ACHN (cell line): Measurements from ENCODE around the gene GNAL.

Source experiments
- DNase-seq: peaks from one replicate; pipeline ENCODE4 v3.0.0-alpha.2; 2015
- in situ Hi-C: cut with HindIII; loops from 2 replicates; pipeline ENCODE4 v1.10.0; 2017; ENCODE audit warnings: low sequenced_read_pairs, low pct_ligation_motif_present, low pct_unique_long_range_greater_than_20kb

Gene GNAL

DNA sequence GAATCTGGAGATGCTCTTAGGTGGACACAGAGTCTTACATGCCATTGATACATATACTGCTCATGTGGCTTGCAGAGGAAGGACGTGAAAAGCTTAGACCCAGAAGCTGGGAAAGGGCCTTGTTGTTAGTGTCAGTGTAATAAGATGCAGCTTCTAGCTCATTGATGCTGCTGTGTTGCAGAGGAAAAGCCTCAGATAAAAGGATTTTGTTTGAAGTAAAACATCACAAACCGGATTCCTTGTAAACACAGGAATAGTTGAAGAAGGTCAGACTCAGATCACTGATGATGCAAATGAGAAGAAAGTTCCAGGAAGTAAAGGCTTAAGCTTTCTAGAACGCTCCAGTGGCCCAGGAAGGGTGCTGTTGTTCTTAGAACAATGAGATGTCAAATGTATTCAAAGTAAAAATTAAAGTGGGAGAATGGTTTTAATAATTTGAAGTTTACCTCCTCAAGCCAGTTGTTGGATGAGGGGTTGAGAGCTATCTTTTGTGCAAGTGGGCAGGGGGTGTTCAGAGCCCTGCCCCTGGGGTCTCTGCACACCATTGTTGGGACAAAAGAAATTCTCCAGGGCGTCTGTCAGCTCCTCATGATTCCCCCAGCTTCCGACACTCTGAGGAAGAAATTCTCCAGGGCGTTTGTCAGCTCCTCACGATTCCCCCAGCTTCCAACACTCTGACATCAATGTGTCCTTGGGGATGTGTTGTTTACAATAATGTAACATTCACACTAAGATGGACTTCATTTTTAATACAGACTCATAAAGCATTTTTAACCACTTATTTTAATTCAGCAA lies 100.8 kb downstream of the GNAL start:
- DNase-seq = no peak
- in situ Hi-C loops = no loop called here

DNA sequence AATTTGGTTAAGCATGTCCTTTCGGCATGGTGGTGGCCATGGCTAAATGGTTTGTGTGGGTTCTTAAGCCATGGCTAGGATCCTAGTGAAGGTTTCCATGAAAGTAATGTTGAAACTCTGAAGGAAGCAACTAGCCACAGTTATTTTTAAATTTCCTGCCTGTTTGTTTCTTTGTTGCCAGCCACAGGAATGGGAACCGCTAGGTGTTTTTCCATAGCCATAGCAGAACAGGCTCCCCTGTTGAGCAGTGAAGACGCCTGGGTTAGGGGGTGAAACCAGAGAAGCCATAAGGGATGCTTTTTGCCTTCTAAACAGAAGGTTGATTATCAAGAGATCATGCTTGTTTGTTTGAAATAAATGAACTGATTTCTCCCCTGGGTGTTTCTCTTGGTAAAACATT lies 102.1 kb downstream of the GNAL start:
- no peak for DNase-seq
- in situ Hi-C loops = no loop called here

DNA sequence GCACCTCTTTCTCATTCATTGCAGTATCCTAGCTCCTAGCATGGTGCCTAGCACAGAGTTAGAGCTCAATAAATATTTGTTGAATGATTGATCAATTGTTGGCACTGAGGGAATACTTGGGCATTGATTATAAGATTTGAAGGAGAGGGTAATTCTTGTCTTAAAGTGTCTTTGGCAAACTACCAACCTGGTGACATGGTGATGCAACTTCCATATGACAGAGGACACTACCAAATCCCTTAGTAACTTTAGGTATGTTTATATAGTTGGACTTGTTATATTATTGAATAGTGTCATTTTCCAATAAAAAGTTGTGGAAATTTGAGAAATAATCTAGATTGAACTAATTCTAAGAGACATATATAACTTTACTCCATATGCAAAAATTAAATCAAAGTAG lies 103.6 kb downstream of the GNAL start:
- no peak for DNase-seq
- in situ Hi-C loops = no loop called here

DNA sequence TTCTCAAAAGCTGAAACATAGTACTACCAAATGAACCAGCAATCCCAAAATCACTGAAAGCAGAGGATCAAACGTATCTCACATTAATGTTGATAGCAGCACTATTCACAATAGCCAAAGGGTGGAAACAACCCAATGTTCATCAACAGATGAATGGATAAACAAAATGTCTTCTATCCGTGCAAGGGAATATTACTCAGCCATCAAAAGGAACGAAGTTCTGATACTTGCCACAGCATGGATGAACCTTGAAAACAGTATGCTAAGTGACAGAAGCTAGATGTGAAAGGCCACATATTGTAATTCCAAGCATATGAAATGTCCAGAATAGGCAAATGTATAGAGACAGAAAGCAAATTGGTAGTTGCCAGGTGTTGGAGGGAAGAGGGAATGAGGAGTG lies 105.1 kb downstream of the GNAL start:
- in situ Hi-C loops = no loop called here
- no peak for DNase-seq

- in situ Hi-C loops = no loop called here
These were observed 106.9 kb downstream of the GNAL start for GRCh38 chr18:11795916-11796315.

DNA sequence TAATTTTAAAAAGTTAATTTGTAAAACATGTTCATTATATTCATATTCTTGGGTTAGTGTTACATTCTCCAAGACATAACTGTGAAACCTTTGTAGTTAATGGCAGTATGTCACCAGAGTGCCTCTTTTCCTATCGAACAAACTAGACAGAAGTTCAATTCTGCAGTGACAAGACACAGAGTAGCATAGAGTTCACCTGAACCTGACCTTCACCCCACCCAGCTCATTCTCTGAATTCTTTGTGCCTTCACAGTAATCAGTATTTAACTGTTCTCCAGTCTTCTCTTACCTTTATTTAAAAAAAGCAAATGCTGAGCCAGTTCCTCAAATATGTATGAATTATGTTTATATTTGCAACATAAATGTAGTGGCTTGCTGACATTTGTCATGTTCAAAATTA lies 109.2 kb downstream of the GNAL start:
- DNase-seq = no peak
- in situ Hi-C loops = no loop called here

More at GRCh38 chr18:11795916-11796315, 106.9 kb downstream of the GNAL start:
- no peak for DNase-seq

DNA sequence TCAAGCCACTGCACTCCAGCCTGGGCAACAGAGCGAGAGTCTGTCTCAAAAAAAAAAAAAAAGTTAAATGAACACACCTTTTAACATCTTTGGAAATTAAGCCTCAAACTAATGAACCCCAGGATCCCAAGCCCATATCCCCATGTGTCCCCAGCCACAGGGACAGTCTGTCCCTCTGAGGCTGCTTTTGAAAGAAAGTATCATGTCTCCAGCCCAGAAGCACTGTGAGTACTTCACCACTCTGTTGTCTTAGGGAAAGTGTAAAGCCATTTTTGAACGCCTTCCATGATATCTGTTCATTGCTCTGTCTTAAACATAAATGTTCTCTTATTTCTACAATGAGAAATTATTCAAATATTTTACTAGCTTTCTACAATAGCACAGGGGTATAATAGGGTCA lies 110.0 kb downstream of the GNAL start:
- DNase-seq = no peak
- in situ Hi-C loops = no loop called here

GRCh38 chr18:11800566-11801334 lies 111.7 kb downstream of the GNAL start:
- DNase-seq = no peak
- in situ Hi-C loops = no loop called here

GRCh38 chr18:11801573-11801972 lies 112.5 kb downstream of the GNAL start:
- DNase-seq = no peak
- in situ Hi-C loops = no loop called here

- in situ Hi-C loops = no loop called here
These were observed 113.1 kb downstream of the GNAL start for GRCh38 chr18:11802158-11802557.

DNA sequence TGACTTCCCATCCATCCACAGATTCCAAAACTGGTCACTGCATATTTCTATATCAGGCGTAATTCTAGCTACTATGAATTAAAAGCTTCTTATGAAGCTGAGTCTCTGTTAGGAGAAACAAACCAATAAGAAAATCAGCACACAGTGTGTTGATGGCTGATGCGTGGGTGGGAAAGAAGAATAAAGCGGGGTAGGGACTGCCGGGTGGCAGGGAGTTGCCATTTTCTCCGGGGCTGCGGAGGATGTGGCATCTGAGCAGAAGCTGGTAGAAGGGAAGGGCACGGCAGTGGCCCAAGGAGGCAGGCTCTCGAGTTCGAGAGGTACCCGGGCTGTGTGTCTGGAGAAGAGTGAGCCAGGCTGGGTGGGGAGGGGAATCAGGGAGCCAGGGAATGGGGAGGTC lies 113.5 kb downstream of the GNAL start:
- in situ Hi-C loops = no loop called here
- DNase-seq = no peak

More at GRCh38 chr18:11802158-11802557, 113.1 kb downstream of the GNAL start:
- no peak for DNase-seq

DNA sequence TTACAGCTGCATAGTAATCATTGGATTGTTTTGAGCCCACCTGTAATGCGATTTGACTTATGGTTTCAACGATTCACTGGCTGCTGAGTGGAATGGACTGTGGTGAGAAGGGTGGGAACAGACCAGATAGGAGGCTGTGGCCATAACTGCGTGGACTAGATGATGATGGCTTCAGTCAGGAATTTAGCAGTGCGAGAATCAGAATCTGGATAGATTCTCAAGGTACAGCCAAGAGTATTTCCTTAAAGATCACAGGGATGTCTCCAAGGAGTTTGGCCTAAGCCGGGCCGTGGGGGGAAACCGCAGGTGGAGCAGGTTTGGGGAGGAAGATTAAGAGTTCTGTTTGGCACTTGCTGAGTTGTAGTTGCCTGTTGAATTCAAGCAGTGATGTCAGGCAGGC lies 118.2 kb downstream of the GNAL start:
- DNase-seq = no peak
- in situ Hi-C loops = no loop called here

DNA sequence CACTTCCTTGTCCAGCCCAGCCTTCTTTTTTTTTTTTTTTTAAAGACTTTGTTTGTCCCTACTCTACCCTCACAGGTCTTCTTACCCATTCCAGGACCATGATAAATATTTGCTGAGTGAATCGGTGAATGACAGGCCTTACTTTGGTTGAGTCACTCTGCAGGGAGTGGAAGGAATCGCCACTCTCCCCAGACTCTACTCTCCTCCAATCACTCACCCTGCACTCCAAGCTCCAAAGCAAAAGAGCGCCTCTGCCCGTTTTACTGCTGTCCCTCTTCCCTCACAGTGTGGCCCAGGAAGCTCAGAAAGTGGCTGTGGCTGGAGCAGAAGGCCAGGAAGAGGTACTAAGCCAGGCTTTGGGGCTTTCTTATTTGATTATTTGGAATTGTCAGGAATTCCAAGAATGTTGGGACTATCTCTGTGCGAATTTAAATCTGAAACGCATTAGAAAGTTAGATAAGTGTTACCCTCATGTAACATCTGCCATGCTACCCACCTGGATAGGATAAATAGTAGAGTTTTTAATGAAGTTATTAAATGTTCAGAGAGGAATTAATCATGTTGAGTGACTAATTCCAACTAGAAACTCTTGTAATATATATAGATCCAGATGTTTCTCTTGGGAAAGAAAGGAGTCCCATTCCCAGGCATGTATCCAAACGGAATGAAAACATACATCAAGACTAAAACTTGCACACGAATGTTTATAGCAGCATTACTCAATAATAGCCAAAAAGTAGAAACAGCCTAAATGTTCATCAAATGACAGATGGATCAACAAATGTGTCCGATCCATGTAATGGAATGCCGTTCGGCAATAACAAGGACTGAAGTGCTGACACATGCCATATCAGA lies 119.2 kb downstream of the GNAL start:
- in situ Hi-C loops = no loop called here
- DNase-seq = peak; percentile 2

- DNase-seq = no peak
- in situ Hi-C loops = no loop called here
These were observed 120.8 kb downstream of the GNAL start for GRCh38 chr18:11809895-11810294.

GRCh38 chr18:11810379-11810778 lies 121.3 kb downstream of the GNAL start:
- in situ Hi-C loops = no loop called here
- DNase-seq = no peak

DNA sequence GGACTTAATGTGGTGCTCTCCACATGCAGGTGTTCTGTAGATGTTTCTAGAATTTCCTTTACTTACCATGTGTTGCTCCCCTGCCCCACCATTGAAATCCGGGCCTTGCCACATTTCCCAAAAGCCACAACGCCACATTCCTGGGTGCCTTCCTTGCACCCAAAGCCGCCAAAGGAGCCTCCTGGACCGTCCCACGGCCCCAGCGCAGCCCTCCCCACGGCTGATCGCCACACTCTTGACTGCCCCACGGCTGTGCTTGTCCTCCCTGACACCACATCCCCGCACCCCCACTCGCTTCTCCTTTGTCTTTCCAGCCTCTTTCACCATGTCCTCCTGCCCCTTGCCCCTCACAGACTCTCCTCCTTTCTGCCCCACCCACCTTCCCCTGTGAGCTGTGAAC lies 121.9 kb downstream of the GNAL start:
- DNase-seq = no peak
- in situ Hi-C loops = no loop called here

- DNase-seq = no peak
- in situ Hi-C loops = no loop called here
These were observed 128.2 kb downstream of the GNAL start for GRCh38 chr18:11817229-11817628.

DNA sequence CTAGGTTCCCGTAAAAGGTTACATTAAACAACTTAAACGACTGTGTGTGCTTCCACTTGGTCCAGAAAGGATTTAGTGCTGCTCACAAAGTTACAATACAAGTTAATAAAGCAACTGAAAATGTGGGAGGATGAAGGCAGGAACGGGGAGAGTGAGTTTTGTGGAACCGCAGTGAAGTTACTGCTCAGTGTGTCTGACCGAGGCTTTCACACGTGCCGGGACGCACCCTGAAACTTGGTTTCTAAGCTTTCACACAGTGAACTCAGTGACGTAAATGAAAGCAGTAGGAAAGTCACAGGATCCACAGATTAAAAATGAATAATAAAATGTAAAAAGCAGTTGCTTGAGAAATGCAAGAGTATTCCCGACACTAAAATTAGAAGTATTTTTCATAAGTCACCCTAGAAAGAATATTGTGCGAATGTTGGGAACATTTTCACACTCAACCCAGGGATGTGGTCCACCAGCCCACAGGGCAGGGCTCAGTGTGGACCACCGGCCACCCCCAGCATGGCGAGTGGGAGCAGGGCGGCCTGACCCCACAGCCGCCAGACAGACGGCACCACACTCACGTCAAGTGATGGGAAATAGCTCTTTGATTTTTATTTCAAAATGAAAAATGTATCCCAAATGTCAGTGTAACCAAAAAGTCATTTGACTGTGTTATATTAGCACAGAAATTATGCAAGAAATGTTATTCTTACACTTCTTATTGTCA lies 129.6 kb downstream of the GNAL start:
- in situ Hi-C loops = no loop called here
- DNase-seq = no peak

DNA sequence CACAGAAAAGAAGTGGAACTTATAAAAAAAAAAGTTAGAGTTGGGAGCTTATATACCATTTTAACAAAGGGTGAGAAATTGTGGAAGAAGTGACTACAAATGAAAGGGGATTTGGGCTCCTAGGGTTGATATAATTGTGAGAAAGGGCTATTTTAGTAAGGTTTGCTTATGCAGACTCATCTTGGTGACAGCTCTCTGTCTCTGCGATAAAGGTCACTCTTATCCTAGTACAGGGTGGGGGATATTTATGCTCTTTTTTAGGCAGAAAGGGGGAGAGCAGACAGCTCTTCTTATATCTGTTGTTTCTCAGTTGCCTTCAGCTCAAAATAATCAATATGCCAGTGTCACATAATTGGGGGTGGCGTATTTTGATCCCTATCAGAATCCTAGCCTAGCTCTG lies 130.9 kb downstream of the GNAL start:
- in situ Hi-C loops = no loop called here
- DNase-seq = no peak
